Heart left ventricle (tissue), 16 donors: Measurements from ENCODE around the gene KDM2A. TPM values are rescaled to one million over a fixed set of nuclear protein-coding genes. Genes with fewer than 3 reads are reported as not detected.

Experiments
- ATAC-seq, 4 donors: fragments of 200-7000 bp; cut with Tn5 transposase; one replicate each; pipeline ENCODE4 v1.9.1; 2020 to 2022; ENCODE audit warnings: moderate library complexity in 4 of 4, mild to moderate bottlenecking in 3 of 4, moderate number of reproducible peaks in 1 of 4
- DNase-seq, 5 donors: peaks; one replicate each; pipeline ENCODE4 v3.0.0-alpha.2; 2020
- H3K27ac ChIP-seq, 12 donors: fragments of 200-600 bp; sonication (generic) in 4 of 12; one replicate each; pipeline versions ENCODE4 v1.5.0 to v1.8.0; 2016 to 2022; ENCODE audit warnings: mild to moderate bottlenecking in 2 of 12
- H3K27me3 ChIP-seq, 9 donors: fragments of 200-600 bp; sonication (generic) in 2 of 9; one replicate each; pipeline versions ENCODE4 v1.5.1 to v1.8.0; 2016 to 2022; ENCODE audit warnings: mild to moderate bottlenecking in 3 of 9
- H3K36me3 ChIP-seq, 9 donors: fragments of 200-600 bp; sonication (generic) in 2 of 9; one replicate each; pipeline versions ENCODE4 v1.5.0 to v1.8.0; 2018 to 2022; ENCODE audit warnings: mild to moderate bottlenecking in 2 of 9
- H3K4me1 ChIP-seq, 12 donors: fragments of 200-600 bp; sonication (generic) in 4 of 12; one replicate each; pipeline versions ENCODE4 v1.5.0 to v1.8.0; 2016 to 2022; ENCODE audit warnings: mild to moderate bottlenecking in 3 of 12
- H3K4me3 ChIP-seq, 12 donors: fragments of 200-600 bp; sonication (generic) in 4 of 12; one replicate each; pipeline versions ENCODE4 v1.5.0 to v1.8.0; 2017 to 2022; ENCODE audit warnings: mild to moderate bottlenecking in 9 of 12, moderate library complexity in 4 of 12
- H3K9me3 ChIP-seq, 12 donors: fragments of 200-600 bp; sonication (generic) in 4 of 12; one replicate each; pipeline versions ENCODE4 v1.5.0 to v1.8.0; 2016 to 2022; ENCODE audit warnings: mild to moderate bottlenecking in 1 of 12
- CTCF ChIP-seq, 12 donors: fragments of 200-600 bp; sonication (generic) in 4 of 12; IDR thresholded peaks; one replicate each; pipeline versions ENCODE4 v1.5.0 to v1.8.0; 2018 to 2022; ENCODE audit warnings: antibody characterized with exemption in 12 of 12, mild to moderate bottlenecking in 5 of 12
- POLR2A ChIP-seq, 2 donors: fragments of 450-650 bp; IDR thresholded peaks; one replicate each; pipeline ENCODE4 v1.6.1; 2017; ENCODE audit warnings: antibody characterized with exemption in 2 of 2, mild to moderate bottlenecking in 2 of 2, moderate library complexity in 2 of 2
- WGBS, 4 donors: extraction: QIAGEN DNeasy Blood & Tissue Kit in 2 of 4; methylation state at CpG; one replicate each; pipeline versions ENCODE4 v1.1.5 to v1.1.7; 2013 to 2018; 5-methylcytosine and 5-hydroxymethylcytosine counted together
- intact Hi-C, 10 donors: fragments of 100-400 bp; cut with DNase I; formaldehyde crosslinking; loops; one replicate each; pipeline versions ENCODE4 v1.11.1 to v1.14.2; 2022
- polyA plus RNA-seq, 2 donors: library from polyadenylated mRNA; stranded (reverse); fragments of 200-250 nt; gene quantifications; one replicate each; pipeline ENCODE4 v1.2.3, GENCODE V29; 2013
- total RNA-seq, 9 donors: library from RNA; depleted of rRNA in 2 of 9; stranded (reverse); fragments of >200 nt in 2 of 9; fragmentation: NEBNext Ultra II Directional in 3 of 9; extraction: Animal tissue kit (Norgen Biotek cat#: 25700) in 3 of 9; gene quantifications; one replicate each; pipeline versions ENCODE4 v1.1.0 to v1.2.4, GENCODE V29; 2016 to 2023
- donor health status: ischemic (EF 13 %, LVEDD 7.1; RV severe dilation, severe dysfunction).
- donor health status: healthy with polysubstance abuse.
- donor health status: DM: no; HTN: yes; CAD: no.
- donor health status: DM: no; HTN: no; CAD: no.
- donor health status: ischemic (EF 25% LVEDD 6.9; RV normal size, moderate dysfunction).
- donor health status: ischemic (EF 25% LVEDD 5.7; RV mildly dilated, moderate dysfunction).
- donor health status: healthy.
- donor health status: DM: yes; HTN: yes; CAD: no.
- donor health status: ischemic (EF 35%, LVEDD 5.7; RV mildly dilated, moderate dysfunction).
- donor health status: nonischemic (EF 11% LVEDD 7.7; RV severe dilation, severe dysfunction).
- donor health status: DM: yes; HTN: yes; CAD: no.
- donor health status: PGD.
- donor health status: ischemic (EF 29% LVEDD 5.4; RV normal size, mild dysfunction).
- donor health status: nonischemic (EF 23%, LVEDD 6.1; RV moderate dilation, normal function).

Gene KDM2A
- total and polyA plus RNA-seq, 11 donors, result 23.4 to 66.4 (median 37.3) TPM

DNA sequence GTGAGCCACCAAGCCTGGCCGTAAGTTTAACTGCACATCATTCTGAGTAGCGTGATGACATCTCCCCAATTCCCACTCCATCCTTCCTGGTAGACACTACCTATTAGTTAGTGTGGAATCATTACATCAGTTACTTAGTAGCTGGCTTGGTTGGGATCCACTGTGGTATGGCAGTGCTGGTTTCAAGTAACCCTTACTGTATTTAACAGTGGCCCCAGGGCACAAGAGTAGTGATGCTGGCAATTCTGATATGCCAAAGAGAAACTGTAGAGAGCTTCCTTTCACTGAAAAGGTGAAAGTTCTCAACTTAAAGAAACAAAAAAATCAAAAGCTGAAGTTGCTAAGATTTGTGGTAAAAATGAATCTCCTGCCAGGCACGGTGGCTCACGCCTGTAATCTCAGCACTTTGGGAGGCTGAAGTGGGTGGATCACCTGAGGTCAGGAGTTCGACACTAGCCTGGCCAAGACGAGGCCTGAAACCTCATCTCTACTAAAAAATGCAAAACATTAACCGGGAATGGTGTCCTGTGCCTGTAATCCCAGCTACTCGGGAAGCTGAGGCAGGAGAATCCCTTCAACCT is 35.2 kb upstream of the KDM2A start:
- Histone ChIP-seq H3K4me1 (peaks cover 0 to 12% (median 10%) of the 10 kb centered on the region in 12 donors), H3K27me3 (peaks cover 0 to 3% (median 0%) of the 10 kb centered on the region in 9 donors), H3K9me3 (no peaks in the 10 kb centered on the region), H3K4me3 (no peak overlapping the region), H3K36me3 (no peaks in the 10 kb centered on the region), H3K27ac (no peak overlapping the region)
- no peak for DNase-seq
- ATAC-seq, result no peak
- intact Hi-C loops, result loop anchor here in 6 of 10 donors (5.0 to 10.0 kb wide), 5 partner anchors 83 to 298 kb away; no protein-coding TSS in a partner anchor
- 88 to 94% (median 91%) methylated on average over 8 of the region's 8 CpGs for WGBS, 4 donors
- TF ChIP-seq POLR2A (IDR thresholded peaks at IDR 0.05) (no peak), CTCF (IDR thresholded peaks at IDR 0.05) (no peak)

GRCh38 chr11:67085617-67086016 is 33.4 kb upstream of the KDM2A start:
- DNase-seq, result no peak
- 90 to 97% (median 96%) methylated on average over 5 of the region's 5 CpGs for WGBS, 4 donors
- Histone ChIP-seq H3K36me3 (no peaks in the 10 kb centered on the region), H3K4me3 (no peak overlapping the region), H3K4me1 (peaks cover 0 to 12% (median 10%) of the 10 kb centered on the region in 12 donors), H3K27ac (no peak overlapping the region), H3K9me3 (no peaks in the 10 kb centered on the region), H3K27me3 (peaks cover 0 to 3% (median 0%) of the 10 kb centered on the region in 9 donors)
- intact Hi-C loops, result loop anchor here in 4 of 10 donors (2.0 to 10.0 kb wide), 2 partner anchors 81 to 229 kb away; no protein-coding TSS in a partner anchor
- no peak for ATAC-seq
- TF ChIP-seq CTCF (IDR thresholded peaks at IDR 0.05) (no peak), POLR2A (IDR thresholded peaks at IDR 0.05) (no peak)

DNA sequence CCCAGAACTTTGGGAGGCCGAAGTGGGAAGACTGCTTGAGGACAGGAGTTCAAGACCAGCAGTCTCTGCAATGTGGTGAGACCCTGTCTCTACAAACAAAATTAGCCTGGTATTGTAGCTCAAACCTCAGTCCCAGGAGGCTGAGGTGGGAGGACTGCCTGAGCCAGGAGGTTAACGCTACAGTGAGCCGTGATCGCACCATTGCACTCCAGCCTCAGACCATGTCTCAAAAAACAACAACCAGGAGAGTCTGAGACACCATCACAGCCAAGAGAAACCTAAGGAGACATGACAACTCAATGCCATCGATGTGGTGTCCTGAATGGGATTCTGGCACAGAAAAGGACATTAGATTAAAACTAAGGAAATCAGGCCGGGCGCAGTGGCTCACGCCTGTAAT is 28.3 kb upstream of the KDM2A start:
- Histone ChIP-seq H3K9me3 (no peaks in the 10 kb centered on the region), H3K36me3 (no peaks in the 10 kb centered on the region), H3K4me3 (no peak overlapping the region), H3K4me1 (no peaks in the 10 kb centered on the region), H3K27ac (no peak overlapping the region), H3K27me3 (no peaks in the 10 kb centered on the region)
- intact Hi-C loops, result no loop called here
- 88 to 94% (median 93%) methylated on average over 8 of the region's 8 CpGs for WGBS, 4 donors
- ATAC-seq, result no peak
- DNase-seq, result no peak
- no peak for TF ChIP-seq POLR2A (IDR thresholded peaks at IDR 0.05)
- no peak for TF ChIP-seq CTCF (IDR thresholded peaks at IDR 0.05)

DNA sequence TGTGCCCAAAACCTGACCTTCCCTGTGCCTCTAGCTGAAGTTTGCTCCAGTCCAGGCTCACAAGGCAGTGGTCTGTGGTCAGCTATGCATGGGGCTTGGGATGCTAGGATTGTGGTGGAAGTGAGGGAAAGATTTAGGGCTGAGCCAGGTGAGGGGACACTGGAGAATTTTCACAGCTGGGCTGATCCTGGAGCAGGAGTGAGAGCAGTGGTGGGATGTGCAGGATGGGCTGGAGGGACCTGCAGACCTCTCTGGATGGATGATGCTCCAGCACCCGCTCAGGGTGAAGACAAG is 23.9 kb upstream of the KDM2A start:
- H3K36me3 ChIP-seq, result no peaks in the 10 kb centered on the region
- H3K4me3 ChIP-seq, result no peak overlapping the region
- ATAC-seq, result no peak
- TF ChIP-seq POLR2A (IDR thresholded peaks at IDR 0.05), result no peak
- DNase-seq, result no peak
- 87 to 100% (median 94%) methylated on average over 1 of the region's 1 CpG for WGBS, 4 donors
- H3K27ac ChIP-seq, result no peak overlapping the region
- no peaks in the 10 kb centered on the region for H3K27me3 ChIP-seq
- H3K9me3 ChIP-seq, result no peaks in the 10 kb centered on the region
- peaks cover 0 to 4% (median 0%) of the 10 kb centered on the region in 12 donors for H3K4me1 ChIP-seq
- intact Hi-C loops, result loop anchor here in 1 of 10 donors (5.0 kb wide), 1 partner anchor 72 kb away; no protein-coding TSS in a partner anchor
